OCI-LY3 (cell line): ENCODE measurements around the gene FAM114A2.

Source experiments
- H2AFZ ChIP-seq: fragments of 200-600, 300-600 bp; shearing (Covaris generic); 2 replicates; pipeline ENCODE4 v1.6.0; 2014; ENCODE audit warnings: antibody characterized with exemption, low read depth, low read length
- H3K27ac ChIP-seq: fragments of 200-600, 300-600 bp; sonication (generic); 2 replicates; pipeline ENCODE4 v1.5.1; 2014; ENCODE audit warnings: mild to moderate bottlenecking, low read length, moderate library complexity, mixed read lengths
- H3K27me3 ChIP-seq: fragments of 200-600, 300-600 bp; sonication (generic); 2 replicates; pipeline ENCODE4 v1.6.1; 2014; ENCODE audit warnings: low read depth, low read length, mixed read lengths
- H3K36me3 ChIP-seq: fragments of 200-600, 300-600 bp; sonication (generic); replicated peaks from 2 replicates; pipeline ENCODE3; 2014; ENCODE audit warnings: low read depth, low read length, mixed read lengths
- H3K4me1 ChIP-seq: fragments of 300-600, 200-600 bp; sonication (generic); 2 replicates; pipeline ENCODE4 v1.6.1; 2014; ENCODE audit warnings: low read length, mixed read lengths
- H3K4me2 ChIP-seq: fragments of 200-600, 300-600 bp; sonication (generic); 2 replicates; pipeline ENCODE4 v1.6.1; 2014; ENCODE audit warnings: low read length, mixed read lengths
- H3K4me3 ChIP-seq: fragments of 300-600, 200-600 bp; sonication (generic); 2 replicates; pipeline ENCODE4 v1.5.1; 2014; ENCODE audit warnings: antibody characterized with exemption, mild to moderate bottlenecking, low read length, moderate library complexity
- H3K79me2 ChIP-seq: fragments of 300-600, 200-600 bp; shearing (Covaris generic); 2 replicates; pipeline ENCODE4 v1.6.1; 2014; ENCODE audit warnings: mild to moderate bottlenecking, low read length, mixed read lengths
- H3K9ac ChIP-seq: fragments of 300-600, 200-600 bp; shearing (Covaris generic); 2 replicates; pipeline ENCODE4 v1.6.0; 2014; ENCODE audit warnings: mild to moderate bottlenecking, low read length, moderate library complexity
- H3K9me3 ChIP-seq: fragments of 200-600, 300-600 bp; shearing (Covaris generic); 2 replicates; pipeline ENCODE4 v1.6.1; 2014; ENCODE audit warnings: low read length, mixed read lengths; ENCODE audit not compliant: insufficient read depth
- H4K20me1 ChIP-seq: fragments of 200-600, 300-600 bp; sonication (generic); 2 replicates; pipeline ENCODE4 v1.6.1; 2016; ENCODE audit warnings: low read length, mixed read lengths; ENCODE audit not compliant: insufficient read depth
- EZH2phosphoT487 ChIP-seq: fragments of 200-600 bp; shearing (Covaris generic); IDR thresholded peaks from 2 replicates; pipeline ENCODE4 v1.6.1; 2018; ENCODE audit warnings: antibody characterized with exemption, mixed run types, low read depth
- TF ChIP-seq, protein P1 (sequence below): fragments of 200-600, 300-600 bp; sonication (generic); IDR thresholded peaks from 2 replicates; pipeline ENCODE4 v1.5.1; 2014; ENCODE audit warnings: antibody characterized with exemption, low read length, low read depth

FAM114A2 gene

DNA sequence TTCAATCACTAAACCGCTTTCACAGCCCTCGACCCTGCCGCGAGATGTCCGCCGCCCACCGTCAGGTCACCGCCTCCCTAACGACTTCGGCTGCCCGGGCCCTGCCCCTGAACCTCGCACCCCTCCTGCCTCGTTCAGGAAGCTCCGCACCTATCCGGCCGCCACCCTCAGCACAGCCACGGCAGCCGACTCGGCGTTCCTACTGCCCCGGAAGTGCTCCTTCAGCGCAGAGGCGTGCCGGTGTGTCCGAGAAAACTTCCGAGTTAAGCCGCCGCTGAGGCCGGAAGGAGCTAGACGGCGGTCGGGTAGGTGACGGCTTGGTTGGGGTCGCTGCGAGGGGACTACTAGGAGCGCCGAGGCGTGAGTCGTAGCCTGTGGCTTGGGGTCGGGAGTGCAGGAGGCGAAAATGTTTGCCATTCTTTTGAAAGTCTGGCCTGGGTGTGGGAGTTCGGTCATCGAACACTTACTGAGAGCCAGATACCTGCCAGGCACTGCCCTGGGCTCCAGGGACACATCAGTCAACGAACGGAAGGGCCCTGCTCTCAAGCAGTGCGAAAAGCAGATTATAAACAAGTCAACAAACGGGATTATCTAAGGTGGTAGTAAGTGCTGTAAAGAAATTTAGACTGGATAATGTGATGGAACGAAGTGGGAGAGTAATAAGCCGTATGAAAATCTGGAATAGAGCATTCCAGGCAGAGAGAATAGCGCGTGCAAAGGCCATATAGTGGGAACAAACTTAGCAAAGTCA, at the start of gene FAM114A2, which contains the start of gene MFAP3:
FAM114A2 (minus strand) TSS at position 204 of the 751 bp plus-strand sequence. CDS start 3,957 bp downstream, outside the sequence.
MFAP3 (plus strand) TSS at position 261 of the 751 bp plus-strand sequence. CDS start 10,756 bp downstream, outside the sequence.
- H3K9ac ChIP-seq: peak within 1 kb of the TSS; percentile 78
- peaks cover 25% of the 10 kb centered on the region for H3K79me2 ChIP-seq
- H4K20me1 ChIP-seq: no peaks in the 10 kb centered on the region
- peak within 1 kb of the TSS; percentile 48 for H2AFZ ChIP-seq
- no peaks in the 10 kb centered on the region for H3K27me3 ChIP-seq
- no peaks in the 10 kb centered on the region for H3K36me3 ChIP-seq
- H3K4me1 ChIP-seq: peaks cover 8% of the 10 kb centered on the region
- TF ChIP-seq, protein P1, sequence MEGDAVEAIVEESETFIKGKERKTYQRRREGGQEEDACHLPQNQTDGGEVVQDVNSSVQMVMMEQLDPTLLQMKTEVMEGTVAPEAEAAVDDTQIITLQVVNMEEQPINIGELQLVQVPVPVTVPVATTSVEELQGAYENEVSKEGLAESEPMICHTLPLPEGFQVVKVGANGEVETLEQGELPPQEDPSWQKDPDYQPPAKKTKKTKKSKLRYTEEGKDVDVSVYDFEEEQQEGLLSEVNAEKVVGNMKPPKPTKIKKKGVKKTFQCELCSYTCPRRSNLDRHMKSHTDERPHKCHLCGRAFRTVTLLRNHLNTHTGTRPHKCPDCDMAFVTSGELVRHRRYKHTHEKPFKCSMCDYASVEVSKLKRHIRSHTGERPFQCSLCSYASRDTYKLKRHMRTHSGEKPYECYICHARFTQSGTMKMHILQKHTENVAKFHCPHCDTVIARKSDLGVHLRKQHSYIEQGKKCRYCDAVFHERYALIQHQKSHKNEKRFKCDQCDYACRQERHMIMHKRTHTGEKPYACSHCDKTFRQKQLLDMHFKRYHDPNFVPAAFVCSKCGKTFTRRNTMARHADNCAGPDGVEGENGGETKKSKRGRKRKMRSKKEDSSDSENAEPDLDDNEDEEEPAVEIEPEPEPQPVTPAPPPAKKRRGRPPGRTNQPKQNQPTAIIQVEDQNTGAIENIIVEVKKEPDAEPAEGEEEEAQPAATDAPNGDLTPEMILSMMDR: no peak
- no peak for TF ChIP-seq EZH2phosphoT487
- peak within 1 kb of the TSS; percentile 90 for H3K4me3 ChIP-seq
- H3K27ac ChIP-seq: peak within 1 kb of the TSS; percentile 75
- H3K9me3 ChIP-seq: no peaks in the 10 kb centered on the region
- peak within 1 kb of the TSS; percentile 94 for H3K4me2 ChIP-seq

DNA sequence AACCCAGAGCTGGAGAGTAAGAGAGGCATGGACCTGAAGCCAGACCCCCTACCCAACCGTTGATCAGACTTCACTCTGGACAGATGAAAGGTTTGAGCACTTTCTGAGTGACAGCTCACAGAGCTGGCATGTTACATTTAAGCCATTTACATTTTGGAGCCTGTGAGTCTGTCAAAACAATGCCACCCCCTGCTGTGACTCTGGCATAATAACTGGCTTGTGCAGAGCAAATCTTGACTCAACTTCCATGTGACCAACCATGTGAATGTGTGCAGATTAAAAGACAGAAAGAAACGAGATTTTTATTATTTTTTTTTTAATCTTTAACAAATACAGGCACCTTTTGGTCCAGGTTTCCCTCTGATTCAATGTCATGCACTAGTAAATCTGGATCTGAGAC, 48.5 kb upstream of the FAM114A2 start:
- no peaks in the 10 kb centered on the region for H4K20me1 ChIP-seq
- H3K4me2 ChIP-seq: no peak overlapping the region
- no peaks in the 10 kb centered on the region for H3K36me3 ChIP-seq
- no peaks in the 10 kb centered on the region for H3K27me3 ChIP-seq
- TF ChIP-seq, protein P1: no peak
- no peak for TF ChIP-seq EZH2phosphoT487
- H3K27ac ChIP-seq: no peak overlapping the region
- H3K9me3 ChIP-seq: no peaks in the 10 kb centered on the region
- H3K79me2 ChIP-seq: no peaks in the 10 kb centered on the region
- no peaks in the 10 kb centered on the region for H3K4me1 ChIP-seq
- no peak overlapping the region for H3K9ac ChIP-seq
- H3K4me3 ChIP-seq: no peak overlapping the region
- no peak overlapping the region for H2AFZ ChIP-seq

DNA sequence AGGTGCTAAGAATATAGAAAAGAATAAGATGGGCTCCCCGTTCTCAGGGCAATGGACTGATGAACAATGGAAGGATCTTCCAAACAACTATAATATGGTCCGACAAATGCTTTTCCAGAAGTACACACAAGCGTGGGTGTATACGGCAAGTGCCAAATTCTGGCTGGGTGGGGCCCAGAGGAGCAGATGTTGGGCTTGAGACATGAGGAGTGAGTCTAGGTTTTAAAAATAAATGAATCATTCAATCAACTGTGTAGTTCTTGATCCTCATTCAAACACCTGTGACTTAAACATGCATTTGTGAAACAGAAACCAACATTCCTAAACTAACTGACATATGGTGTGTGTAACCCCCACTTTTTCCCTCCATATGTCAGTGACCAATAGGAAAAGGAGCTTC, 47.9 kb upstream of the FAM114A2 start:
- H3K36me3 ChIP-seq: no peaks in the 10 kb centered on the region
- no peak overlapping the region for H2AFZ ChIP-seq
- no peaks in the 10 kb centered on the region for H3K79me2 ChIP-seq
- no peaks in the 10 kb centered on the region for H3K4me1 ChIP-seq
- H3K9me3 ChIP-seq: no peaks in the 10 kb centered on the region
- no peak overlapping the region for H3K27ac ChIP-seq
- H3K4me3 ChIP-seq: no peak overlapping the region
- no peak for TF ChIP-seq EZH2phosphoT487
- TF ChIP-seq, protein P1: no peak
- no peak overlapping the region for H3K9ac ChIP-seq
- H4K20me1 ChIP-seq: no peaks in the 10 kb centered on the region
- H3K4me2 ChIP-seq: no peak overlapping the region
- H3K27me3 ChIP-seq: no peaks in the 10 kb centered on the region

DNA sequence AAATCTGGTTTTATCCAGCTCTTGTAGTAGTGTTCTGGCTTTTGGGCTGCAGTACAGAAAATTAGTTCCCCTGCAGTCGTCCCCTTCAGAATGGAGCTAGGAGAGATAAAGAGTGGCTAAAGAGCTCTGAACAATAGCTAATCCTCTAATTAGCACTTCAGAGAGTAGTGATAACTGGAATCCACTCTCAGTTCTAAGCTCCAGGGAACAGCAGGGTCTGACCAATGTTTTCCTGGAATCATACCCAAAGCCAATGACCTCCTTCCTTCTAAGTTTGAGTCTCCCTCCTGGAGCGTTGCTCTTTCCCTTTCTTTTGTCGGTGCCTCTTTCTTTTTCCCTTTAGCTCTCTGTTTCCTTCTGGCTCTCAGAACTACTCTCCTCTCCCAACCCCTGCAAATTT, 47.4 kb upstream of the FAM114A2 start:
- H3K27me3 ChIP-seq: no peaks in the 10 kb centered on the region
- no peak overlapping the region for H2AFZ ChIP-seq

More for the DNA sequence above, 47.4 kb upstream of the FAM114A2 start:
- no peaks in the 10 kb centered on the region for H3K79me2 ChIP-seq
- no peaks in the 10 kb centered on the region for H3K9me3 ChIP-seq
- no peak overlapping the region for H3K4me2 ChIP-seq
- no peaks in the 10 kb centered on the region for H3K4me1 ChIP-seq
- no peaks in the 10 kb centered on the region for H4K20me1 ChIP-seq
- H3K4me3 ChIP-seq: no peak overlapping the region
- TF ChIP-seq EZH2phosphoT487: no peak
- TF ChIP-seq, protein P1: no peak
- H3K27ac ChIP-seq: no peak overlapping the region
- H3K36me3 ChIP-seq: no peaks in the 10 kb centered on the region
- H3K9ac ChIP-seq: no peak overlapping the region
